Midbrain (tissue), 1 donor: ENCODE data around the gene GPR153.
A peak's percentile ranks its signal among the peaks of the same experiment; 100 is the strongest.

ENCODE experiments used
- DNase-seq: peaks from one replicate; lab custom pipeline; 2025; lab: John Stamatoyannopoulos, UW

Gene GPR153

DNA sequence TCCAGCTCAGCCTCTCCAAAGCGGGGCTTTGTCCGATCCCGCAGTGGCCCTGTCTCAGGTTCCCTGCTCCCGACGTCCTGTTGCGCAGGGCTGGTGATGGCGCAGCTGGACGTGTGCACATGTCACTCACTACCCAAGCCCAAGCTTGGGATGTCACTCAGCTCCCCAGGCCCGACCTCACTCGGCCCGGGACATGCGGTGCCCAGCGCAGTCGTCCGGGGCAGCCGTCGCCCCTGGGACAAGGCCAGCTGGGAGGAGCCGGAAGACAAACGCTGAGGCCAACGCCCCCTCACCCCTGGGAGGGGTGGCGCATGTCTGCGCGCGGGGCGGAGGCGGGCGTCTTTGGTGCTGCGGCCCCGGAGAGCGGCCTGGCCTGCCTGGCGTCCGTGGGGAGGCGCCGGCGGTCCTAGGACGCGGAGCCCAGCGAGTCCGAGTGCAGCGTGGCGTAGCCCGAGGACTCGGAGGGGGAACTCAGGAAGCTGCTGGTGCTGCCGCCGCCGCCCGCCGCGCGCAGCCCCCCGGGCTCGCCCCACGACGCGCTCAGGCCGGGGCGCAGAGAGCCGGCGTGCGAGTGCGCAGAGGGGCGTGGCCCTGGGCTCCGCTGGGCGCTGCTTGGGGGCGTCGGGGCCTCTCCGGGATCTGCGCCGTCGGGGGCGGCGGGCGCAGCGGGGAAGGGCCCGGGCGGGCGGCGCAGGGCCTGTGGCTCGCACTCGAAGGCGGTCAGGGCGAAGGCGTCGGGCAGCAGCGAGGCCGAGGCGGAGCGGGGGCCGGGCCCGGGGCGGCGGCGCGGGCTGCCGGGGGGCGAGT, 11.8 kb downstream of the GPR153 start:
- DNase-seq = no peak

DNA sequence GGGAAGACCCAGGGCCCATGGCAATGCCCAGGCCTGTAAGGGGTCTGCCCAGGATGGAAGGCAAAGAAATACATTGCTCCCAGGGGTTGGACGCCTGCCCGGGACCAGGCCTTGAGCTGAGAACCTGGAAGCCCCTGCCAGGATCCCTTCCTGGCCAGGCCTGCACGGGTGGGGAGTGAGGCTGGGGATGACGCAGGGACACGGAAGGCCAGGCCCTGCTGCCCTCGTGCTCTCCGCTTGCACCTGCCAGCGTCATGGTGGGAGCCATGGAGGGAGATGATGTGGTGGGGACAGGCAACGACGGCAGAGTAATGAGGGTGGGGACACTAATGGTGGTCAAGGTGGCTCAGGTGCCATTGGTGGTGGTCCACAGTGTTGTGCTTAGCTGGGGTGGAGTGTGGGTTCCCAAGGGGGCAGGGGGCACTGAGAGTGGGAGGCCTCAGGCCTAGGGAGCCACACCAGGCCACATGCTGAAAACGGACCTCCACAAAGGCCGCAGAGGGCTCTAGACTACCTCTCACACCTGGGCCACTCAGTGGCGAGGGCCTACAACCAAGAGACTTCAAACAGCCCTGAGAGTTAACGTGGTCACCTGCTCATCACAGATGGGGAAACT, 12.6 kb downstream of the GPR153 start:
- DNase-seq = no peak

DNA sequence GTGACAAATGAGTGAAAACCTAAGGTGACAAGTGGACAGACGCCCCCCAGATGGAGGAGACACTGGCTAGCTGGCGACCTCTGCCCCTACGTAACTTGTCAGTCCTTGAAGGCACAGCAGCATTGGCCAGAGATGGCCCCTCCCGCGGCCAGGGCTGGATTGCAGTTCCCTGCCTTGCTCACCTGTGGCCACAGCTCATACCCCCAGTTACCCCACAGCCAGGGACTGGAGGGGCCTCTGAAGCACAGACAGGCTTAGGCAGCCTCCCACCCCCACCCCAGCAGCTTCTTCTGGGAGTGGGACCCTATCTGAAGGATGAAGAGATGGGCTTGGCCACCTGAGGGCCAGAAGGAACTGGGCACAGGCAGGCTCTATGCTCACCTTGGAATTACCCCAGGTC, 13.2 kb downstream of the GPR153 start:
- DNase-seq = no peak

DNA sequence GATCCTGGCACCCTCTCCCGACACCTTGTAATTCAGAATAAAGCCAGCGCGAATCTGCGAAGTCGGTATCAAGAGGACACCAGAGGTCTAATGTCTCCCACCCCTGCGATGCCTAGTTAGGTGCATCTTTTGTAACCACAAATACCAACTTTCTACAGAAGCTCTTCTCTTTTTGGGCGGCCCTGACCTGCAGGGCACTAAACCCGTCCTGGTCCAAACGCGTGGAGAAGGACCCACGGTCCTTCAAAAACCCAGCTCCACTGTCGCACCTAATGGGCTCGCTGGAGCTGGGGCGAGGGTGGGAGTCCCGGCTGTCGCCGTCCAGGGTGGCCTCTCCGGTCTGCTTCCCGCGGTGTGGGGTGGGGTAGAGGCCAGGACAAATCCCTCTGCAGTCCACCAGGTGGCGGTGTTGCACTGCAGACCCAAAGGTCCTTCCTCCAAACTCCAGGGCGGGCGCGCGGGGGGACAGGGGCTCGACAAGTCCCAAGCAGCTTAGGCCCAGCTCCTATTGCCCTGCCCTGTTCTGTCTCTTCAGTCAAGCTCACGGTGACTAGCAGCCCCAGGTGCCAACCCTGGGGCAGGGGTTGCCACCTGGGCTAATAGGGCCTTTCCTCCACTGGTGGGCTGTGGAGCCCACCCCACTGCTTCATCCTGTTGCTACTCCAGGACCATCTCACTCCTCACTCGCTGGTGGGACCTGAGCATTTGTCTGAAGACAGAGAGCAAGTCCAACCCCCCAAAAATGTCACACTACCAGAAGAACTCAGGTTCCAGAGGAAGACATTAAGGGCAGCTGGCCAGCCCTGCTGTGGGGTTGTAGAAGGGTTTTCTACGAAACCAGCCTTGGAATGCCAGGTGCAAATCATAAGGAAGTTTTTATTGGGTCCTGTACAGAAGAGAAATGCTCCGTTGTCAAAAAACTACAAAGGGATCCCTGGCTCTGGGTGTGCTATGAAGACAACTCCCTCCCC, 14.1 kb downstream of the GPR153 start:
- peak; percentile 62 for DNase-seq

DNA sequence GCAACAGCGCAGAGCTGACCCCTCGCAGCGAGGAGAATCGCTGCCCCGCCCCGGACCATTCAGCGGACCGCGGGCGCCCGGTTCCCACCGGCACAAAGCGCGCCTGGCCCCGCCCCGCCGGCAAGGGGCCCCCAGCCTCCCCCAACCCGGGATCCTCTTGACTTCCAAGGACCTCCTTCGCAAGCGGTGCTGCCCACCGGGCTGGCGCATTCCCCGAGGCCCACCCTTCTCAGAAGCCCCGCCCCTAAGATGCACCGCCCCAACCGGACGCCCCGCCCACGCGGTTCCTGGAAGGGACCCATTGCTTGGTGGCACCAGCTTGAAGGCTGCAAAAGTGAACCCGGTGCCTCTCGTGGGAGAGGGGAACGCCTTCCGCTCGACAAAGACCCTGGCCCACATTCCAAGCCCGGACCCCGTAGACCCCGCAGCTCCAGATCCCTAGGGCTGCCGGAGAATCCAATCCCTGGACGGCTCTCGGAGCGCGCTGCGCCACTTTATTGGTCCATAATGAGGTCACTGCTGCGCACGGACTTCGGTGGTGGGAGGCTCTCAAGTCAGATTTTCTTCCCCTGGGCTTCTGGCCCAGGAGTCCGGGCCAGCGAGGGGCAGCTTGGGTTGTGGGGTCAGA, 14.9 kb downstream of the GPR153 start:
- no peak for DNase-seq

DNA sequence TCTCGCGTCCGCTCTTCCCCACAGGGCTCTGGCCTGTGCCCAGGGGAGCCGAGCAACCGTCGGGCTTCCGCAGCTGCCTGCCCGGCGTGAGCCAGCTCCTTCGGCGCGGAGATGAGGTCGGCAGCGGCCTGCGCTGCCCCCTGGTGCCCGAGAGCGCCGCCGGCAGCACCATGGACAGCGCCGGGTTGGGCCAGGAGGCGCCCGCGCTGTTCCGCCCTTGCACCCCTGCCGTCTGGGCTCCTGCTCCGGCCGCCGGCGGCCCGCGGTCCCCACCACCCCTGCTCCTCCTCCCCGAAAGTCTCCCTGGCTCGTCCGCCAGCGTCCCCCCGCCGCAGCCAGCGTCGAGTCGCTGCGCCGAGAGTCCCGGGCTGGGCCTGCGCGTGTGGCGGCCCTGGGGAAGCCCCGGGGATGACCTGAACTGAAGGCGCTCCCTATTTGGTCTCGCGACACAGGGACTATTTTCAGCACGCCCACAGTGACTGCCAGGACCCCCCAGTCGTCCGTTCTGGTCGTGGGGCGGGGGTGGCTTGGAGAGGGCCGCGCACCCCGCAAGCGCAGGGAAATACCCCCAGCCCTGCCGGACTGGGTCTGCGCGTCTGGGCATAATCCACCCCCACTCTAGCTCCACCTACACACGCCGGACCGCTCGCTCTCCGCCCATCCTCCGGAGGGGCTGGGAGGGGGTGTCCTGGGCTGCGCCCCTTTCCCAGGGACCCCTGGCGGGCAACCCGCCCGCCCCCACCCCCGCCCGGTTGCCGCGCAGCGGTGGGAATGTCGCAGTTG, 15.6 kb downstream of the GPR153 start:
- DNase-seq = peak; percentile 81

DNA sequence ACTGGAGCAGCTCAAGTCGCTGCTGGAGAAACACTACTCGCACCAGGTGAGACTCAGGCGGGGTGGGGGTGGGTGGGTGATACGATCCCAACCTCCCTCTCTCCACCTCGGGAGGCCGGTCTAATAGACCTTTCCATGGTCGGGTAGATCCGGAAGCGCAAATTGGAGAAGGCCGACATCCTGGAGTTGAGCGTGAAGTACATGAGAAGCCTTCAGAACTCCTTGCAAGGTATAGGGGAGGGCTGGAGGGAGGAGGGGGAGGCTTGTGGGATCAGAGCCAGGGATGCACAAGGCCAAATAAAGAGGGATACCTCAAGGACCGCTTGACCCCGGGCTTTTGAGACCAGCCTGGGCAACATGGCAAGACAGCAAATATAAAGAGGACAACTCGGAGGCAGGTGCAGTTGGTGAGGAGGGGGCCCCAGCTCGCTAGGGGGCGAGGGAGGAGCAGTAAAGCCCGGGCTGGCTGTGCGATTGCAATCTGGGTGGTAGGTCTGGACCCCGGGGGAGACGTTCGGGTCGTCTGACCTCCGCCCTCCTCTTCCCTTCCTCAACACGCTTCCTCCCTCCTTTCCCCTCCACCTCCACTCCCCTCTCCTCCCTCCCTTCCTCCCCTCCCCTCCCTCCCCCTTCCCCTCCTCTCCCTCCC, 16.4 kb downstream of the GPR153 start:
- no peak for DNase-seq

DNA sequence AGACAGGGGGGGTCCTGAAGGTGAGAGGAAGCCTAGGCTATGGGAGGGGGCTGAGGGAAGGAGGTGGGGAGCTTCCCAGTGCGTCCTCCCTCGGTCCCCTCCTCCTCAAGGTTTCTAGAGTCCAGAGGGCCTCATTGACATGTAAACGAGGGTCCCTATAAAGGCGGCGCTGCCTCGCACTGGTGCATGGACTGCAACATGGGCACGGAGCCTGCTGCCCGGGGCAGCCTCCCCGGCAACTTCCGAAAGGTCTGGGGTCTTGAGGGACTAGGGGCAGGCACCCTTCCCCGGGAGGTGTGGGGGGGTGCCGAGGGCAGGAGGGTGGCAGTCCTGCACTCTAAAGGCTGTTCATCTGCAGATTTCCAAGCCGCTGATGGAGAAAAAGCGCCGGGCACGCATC, 16.9 kb downstream of the GPR153 start, which contains the start of gene HES3:
Gene HES3 (plus strand): TSS at position 187 of the 400 bp plus-strand sequence. CDS start 187 bp downstream, at position 374.
- DNase-seq = no peak

DNA sequence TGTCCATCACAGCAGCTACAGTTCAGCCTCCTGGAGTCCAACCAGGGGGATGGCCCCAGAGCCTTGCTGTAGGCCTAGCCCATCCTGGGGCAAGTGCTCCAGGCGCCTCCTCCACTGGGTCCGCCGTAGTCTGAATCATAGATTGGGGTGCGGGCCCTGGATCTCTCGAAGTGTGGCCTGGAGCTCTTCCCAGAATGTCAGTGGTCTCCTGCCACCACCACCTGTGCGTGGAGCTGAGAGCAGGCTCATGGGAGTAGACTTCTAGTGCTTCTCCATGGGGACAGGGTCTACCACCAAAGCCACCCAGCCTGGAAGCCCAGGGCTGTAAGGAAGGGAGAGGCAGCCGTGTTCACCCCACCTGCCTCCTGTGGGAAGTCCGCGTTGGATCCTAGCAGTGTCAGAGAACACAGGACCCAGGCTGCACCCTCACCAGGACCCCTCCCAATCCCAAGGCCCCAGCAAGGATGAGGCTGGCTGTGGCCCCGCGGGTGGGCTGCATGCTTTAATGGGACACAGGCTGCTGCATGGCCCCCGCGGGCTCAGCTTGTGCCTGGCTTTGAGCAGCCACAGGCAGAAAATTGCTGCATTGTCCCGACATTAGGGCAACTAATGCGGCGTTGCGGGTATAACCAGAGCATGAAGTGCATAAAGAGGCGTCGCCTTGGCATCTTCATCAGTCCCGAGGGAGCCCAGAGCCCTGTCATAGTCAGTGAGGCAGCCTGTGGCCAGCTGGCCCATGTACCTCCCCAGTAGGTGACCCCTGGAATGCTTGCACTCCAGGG, 17.7 kb downstream of the GPR153 start:
- DNase-seq = no peak

DNA sequence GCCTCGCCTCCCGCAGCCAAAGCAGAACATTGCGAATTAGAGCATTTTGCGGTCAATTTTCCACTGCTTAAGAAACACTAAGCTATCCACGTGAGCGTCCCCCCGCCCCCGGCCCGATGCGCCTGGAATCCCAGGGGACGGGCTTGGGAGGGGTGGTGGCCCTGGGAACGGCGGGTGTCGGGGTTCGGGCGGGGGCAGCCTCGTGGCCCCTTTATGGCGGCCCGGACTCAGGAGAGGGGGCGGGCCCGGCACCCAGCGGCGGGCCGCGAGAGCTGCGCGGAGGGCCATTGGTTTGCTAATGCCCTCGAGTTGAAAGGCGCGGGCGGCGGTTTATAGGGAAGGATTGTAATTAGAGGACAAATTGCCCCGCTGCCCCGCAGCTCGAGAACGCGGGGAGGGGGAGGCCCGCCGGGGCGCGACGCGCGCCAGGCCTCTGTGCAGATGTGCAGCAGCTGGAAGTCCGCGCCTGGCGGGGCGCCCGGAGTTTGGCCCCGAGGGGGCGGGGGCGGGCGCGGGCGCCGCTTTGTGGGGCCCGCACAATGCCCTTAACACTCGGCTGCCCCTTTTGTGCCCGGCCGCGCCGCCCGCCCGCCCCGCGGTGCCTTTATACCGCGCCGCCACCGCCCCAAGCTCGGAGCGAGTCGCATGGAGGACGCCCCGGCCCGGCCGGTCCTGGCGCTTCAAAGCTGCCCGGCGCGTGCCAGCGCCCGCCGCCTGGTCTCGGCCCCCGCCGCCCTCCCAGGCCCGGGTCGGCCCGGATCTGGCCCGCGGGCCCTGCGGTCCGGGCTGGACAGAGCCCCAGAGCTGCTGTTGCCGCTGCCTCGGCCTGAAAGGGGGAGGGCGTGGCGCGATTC, 18.8 kb downstream of the GPR153 start:
- DNase-seq = no peak

DNA sequence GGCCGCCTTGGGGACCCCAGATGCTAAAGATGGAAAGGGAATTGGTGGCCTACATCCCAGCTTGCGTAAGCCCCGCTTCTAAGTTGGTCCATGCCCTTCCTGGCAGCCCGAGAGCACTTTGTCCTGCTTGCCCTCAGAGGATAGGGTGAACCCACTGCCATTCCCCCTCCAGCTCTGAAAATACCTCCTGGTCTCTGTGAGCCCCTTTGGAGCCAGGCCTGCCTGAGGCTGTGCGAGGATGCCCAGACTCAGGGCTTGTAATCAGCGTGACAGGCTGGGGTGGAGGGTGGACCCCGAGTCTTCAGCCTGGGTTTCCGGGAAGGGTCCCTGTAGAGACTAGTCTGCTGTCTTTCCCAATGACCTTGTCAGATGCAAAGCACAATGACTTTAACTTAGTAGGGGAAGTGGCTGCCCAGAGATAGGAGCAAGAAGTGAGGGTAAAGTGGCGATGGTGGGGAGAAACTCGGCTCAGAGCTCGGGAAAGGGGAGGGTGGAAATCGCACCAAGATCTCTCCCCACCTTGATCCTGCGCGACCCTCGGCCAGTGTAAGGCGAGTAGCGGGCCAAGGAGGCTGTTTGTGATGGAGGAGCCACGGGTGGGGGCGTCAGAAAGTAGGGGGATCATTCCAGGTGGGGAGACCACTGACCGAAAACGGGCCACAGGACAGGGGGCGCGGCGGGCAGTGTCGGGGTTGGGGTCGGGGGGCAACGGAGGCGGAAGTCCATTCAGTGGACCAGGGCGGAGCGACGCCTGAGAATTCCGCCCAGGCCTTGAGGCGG, 19.6 kb downstream of the GPR153 start:
- DNase-seq = no peak

DNA sequence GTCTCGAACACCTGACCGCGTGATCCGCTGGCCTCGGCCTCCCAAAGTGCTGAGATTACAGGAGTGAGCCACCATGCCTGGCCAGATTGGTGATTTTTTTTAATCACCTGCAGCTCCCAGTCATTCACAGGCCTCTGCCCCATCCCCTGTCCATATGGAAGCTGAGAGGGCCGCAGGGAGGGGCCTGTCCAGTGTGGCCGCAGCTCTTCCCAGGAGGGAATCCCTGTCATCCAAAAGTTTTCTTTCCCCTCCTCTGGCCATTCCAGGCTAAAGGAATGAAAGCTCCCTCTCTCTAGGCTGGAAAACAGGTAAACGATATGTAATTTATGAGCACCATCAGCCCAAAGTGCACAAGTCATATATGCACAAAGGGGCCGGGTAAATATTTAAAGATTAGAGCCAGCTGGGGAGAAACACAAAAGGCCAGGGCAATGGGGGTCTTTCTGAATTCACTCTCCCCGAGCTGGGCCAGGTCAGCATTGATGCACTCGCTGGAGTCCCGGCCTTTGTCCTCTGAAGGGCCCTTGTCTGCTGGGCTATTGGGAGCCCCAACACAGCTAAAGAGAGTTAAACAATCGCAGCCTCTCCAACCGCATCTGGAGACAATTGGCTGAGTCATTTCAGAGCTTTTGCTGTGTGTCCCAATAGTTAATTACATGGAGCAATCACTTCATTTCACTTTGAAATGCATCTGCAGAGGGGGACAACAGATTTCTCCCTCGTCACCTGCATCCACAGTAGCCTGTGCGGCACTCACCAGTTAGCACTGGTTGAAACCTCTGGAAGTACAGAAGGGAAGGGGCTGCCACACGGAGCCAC, 20.7 kb downstream of the GPR153 start:
- DNase-seq = no peak

DNA sequence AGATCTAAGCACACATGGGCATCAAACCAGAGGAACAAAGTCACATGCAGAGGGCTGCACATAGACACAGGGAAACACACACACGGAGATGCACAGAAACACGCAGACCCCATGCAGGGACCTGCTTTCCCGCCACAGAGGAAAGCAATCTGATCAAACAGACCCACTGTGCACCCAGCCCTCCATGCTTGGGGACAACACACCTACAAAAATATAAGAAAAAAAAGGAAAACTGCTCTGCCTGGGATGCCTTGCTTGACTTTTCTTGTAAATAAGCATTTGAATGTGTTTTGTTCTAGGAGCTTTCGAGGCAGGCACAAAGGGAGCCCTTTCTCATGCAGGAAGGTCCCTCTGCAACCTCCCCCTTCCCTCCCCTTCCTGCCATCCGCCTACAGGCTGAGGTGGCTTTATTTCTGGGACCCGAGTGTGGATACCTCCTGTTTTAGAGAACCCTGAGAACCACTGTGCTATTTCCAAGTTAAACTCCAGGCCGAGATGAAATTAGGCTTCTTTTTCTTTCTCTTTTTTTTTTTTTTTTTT, 21.6 kb downstream of the GPR153 start:
- DNase-seq = no peak

DNA sequence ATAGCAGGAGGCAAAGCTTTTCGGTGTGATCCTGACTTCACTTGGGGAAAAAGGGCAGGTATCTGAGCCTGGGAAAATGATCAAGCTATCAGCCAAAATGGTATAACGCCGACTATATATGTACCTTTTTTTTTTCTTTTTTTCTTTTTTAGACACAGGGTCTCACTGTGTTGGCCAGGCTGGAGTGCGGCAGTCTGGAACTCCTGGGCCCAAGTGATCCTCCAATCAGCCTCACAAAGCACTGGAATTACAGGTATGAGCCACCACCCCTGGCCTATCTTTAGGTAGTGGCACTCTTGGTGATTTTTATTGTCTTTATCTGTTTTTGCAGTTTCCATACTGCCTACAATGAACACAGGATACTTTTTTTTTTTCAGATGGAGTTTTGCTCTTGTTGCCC, 23.8 kb downstream of the GPR153 start:
- no peak for DNase-seq

DNA sequence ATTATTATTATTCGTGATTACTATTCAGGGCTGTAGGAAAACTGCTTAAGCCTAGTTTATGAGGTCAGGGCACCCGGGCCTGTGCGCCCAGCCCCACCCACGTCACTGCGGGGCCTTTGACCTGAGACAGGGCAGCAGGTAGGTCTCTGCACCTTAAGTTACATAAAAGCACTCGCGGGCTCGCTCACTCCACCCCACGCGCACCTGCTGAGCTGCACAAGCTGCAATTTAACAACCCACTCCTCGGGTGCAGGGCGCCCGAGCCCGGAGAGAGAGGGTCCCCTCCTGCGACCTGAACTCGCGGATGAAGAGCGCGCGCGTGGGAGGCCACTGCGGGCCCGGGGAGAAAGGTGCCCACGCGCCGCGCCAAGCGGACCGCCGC, 25.6 kb downstream of the GPR153 start:
- no peak for DNase-seq

DNA sequence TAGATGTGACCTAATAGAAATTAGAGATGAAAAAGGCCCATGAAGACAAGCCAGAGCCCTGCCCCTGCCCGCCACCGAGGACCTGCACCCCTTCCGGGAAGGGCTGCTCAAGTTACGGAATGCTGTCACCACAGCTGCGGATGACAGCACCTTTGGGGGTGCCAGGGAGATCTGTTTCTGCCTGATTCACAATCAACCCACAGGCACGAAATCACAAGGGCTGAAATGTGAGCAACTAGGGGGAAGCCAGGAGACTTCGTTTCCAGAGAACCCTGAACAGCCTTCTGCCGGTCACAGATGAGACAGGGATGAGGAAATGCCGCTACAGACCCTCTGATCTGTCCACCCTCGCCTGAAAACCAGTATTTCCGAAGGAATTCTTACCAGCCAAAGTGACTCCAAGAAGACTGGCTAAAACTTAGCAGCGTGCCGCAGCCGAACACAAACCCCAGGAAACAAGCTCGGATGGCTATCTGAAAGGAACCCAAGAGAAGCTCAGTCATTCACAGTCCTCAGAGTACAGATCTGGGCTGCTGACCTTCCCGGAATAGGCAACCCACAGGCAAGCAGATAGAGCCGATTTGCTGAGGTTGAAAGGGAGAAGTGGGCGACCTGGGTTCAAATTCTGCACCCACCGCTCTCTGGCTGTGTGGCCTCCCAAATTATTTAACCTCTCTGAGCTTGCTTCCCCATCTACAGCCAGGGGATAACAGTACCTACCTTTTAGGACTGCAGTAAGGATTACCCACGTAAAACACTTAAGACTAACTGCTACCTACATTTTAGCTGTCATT, 26.2 kb downstream of the GPR153 start:
- no peak for DNase-seq
